Measurements from ENCODE around the gene CLTCL1.
A peak's percentile ranks its signal among the peaks of the same experiment; 100 is the strongest.
"Not testable (repeated sequence)": the region's sequence is repeated elsewhere in the genome, so short reads cannot be mapped to it uniquely, and the experiment has no call there.

CLTCL1 gene

DNA sequence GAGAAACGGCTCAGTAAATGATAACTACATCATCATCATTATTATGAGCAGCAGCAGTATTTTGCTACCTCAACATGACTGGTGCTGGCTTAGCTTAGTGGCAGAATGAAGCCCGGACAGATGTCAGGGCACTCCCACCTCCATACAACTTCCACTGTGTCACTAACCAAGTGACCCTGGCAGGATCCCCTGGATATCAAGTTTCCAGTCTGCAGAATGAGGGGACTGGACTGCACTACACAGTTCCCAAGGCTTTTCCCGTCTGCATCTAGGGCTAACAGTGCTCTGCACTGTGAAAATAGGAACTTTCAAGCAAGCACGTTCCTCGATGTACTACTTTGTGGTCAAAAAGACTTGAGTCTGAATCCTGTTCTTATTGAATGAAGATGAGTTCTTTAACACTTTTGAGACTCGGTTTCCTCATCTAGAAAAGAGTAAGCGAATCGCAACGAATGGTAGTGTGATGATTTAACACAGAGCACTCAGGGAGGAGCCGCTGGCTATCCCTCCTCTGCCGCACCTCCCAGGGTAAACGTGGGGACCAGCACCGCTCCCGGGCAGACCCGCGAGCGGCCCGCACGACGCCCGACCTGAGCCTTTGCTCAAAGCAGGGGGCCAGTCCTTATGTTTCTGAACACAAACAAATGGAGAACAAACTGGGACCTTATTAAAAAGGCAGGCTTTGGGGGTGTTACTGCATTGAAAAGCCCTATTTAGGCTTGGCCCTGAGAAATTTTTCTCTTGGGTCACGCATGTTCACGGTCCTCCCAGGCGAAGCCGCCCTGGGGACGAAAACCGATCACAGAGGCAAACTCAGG lies 910 bp downstream of the CLTCL1 start:
- DNase-seq, result no peak

DNA sequence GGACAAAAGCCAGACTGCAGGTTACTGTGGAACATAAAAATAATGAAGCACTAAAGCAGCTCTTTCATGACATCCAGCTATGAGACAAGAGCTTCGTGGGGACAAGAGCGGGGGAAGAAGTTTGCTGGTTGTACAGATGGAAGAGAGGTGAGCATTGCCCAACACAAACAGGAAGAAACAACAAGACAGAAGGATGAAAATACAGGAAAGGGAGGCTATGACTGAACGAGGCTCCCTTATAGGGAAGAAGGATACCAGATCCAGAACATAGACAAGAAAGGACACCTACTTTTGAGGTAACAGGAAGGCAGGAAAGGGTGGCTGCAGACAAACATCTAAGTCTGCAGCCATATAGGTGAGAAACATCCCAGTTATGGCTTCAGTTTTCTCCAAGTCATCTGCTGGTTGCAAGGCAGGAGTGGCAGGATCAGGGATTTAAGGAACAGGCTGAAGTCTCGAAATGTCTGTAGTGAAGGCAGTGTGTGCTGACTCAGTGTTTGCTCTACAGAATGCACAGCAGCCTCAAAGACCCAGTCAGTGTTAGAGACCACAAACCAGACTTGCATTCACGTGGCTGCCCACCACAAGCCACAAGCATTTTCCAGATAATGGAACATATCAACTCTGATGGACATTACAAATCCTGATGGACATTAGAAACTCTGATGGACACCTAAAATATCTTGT lies 1.9 kb downstream of the CLTCL1 start:
- DNase-seq, result no peak

DNA sequence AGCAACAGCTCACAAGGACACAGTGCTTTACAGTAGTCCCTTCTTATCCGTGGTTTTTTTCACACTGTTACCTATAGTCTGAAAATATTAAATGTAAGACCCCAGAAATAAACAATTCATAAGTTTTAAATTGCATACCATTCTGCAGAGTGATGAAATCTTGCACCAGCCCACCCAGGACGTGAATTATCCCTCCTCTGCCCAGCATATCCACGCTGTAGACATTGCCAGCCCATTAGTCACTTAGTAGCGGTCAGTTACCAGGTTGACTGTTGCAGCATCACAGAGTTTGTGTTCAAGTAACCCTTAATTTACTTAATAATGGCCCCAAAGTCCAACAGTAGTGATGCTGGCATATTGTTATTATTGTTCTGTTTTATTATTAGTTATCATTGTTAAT lies 3.6 kb downstream of the CLTCL1 start:
- no peak for DNase-seq

DNA sequence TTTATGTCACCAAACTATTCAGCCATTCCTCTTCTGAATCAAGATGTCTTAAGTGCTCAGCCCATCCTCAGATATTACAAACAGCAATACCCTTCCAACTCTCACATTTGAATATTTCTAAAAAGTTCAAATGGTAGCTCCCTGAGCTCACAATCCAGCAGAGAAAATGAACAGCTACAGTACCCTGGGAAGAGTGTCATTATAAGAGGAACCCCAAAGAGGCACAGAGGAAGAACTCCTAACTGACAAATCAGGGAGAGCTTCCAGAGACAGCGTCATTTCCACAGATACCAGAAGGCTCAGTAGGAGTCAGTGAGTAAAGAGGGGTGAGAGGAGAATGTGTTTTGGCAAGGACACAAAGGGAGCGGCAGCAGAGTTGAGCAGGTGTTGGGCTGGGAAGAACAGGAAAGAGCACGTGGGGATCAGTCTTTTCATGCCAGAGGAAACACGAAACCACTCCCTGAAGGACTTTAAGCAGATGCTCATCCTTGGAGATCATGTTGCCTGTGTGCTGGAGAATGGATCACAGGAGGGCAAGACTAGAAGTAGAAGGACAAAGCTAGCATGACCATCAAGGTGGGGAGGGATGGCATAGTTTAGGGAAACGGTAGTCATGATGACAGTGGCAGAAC lies 4.3 kb downstream of the CLTCL1 start:
- DNase-seq, result no peak

DNA sequence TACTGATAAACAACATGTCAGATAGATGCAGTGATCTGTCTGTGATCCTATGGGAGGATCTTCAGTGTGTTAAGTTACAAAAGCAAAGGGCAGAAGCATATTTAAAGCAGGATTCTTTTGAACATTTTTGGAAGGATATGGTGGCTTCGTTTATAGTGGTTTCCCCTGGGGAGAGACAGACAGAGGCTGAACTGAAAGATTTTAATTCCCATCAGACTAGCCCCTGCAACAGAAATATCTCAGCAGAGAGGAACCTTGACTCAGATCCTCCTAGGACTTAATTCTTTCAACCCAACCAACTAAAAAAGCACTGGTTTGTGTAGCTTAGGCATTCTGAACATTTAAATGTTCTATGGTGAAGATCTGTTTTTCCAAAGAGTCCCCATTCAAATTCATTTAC lies 5.7 kb downstream of the CLTCL1 start:
- no peak for DNase-seq

DNA sequence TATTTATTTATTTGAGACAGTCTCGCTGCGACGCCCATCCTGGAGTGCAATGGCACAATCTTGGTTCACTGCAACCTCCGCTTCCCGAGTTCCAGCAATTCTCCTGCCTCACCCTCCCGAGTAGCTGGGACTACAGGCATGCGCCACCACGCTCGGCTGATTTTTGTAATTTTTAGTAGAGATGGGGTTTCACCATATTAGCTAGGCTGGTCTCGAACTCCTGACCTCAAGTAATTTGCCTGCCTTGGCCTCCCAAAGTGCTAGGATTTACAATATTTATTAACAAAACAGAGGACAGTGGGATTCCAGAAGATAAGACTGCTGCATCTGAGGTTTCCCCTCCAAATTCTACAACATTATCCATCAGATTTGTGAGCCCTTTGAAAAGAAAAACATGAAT lies 12.4 kb downstream of the CLTCL1 start:
- not testable (repeated sequence) for DNase-seq

DNA sequence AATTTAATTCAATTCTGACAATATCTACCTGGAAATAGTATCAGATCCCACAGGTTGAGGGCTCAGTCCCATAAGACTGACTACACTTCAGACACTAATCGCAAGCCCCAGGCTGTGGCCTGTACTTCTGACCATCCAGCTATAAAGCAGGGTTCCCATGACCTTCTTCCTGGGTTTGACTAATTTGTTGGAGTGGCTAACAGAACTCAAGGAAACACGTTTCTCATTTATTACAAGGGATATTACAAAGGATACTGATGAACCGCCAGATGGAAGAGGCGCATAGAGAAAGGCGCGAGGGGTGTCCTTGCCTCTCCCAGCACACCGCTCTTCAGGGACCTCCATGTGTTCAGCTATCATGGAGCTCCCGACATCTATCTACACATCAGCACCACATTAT lies 13.7 kb downstream of the CLTCL1 start:
- DNase-seq, result no peak

DNA sequence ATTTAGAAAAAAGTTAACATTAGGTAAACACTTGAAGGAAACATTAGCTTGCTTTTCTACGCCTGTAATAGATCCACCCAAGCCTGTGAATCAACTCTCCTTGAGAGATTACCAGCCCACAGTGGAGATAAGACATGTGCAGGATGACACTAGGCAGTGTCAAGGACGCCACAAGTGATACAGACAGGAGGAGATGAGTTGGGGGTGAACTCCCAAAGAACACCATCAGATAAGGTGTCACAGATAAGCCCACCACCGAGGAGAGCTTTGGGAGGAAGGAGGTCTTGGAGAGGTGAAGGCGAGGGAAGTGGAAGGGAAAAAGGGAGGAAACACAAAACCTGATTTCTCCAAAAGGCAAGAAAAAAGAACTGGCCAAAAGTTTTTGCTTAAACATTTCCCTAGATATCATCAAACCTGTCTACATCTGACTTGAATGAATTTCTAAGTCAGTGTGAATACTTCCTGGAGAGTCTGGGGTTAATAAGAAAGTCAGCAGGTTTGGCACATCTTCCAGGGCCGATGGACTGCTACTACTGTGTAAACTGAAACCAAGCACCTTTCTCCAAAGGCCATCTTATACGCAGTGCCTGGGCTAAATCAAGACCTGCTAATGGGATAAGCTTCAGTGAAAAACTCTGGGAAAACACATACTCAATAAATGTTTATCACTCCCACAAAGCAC lies 15.5 kb downstream of the CLTCL1 start:
- no peak for DNase-seq

DNA sequence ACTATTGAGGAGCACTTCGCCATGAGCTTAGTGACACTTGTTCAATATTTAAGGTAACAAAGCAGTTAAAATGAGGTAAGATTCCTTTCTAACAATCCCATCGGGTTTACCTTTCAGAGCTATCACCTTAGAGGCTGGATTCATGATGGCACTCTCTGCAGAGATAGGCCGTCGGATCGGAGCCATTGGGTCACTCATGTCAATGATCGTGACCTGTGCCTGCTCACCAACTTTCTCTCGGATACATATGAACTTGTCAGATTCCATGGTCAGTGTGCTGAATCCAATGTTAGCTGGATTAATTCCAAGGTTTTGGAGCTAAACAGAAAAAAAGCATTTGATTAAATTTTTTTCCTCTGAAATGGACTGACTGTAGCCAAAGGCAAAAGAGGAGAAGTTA lies 16.0 kb downstream of the CLTCL1 start:
- DNase-seq, result no peak

DNA sequence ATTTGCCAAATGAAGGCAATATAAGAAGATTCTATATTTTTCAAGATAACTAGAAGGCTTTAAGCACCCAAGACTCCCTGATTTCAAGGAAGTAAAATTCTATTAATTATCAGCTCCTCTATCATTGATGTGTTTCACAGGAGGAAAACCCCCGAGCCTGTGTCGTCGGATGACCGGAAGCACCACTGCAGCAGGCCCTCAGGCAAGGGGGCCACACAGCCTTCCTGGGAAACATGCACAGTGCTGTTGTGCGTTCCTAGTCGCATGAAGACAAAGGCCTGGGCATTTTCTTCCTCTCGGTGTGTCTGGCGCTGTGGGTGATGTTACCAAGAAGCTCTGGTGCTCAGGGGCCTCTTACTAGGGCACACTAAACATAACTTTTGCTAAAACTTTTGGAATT lies 16.4 kb downstream of the CLTCL1 start:
- no peak for DNase-seq

DNA sequence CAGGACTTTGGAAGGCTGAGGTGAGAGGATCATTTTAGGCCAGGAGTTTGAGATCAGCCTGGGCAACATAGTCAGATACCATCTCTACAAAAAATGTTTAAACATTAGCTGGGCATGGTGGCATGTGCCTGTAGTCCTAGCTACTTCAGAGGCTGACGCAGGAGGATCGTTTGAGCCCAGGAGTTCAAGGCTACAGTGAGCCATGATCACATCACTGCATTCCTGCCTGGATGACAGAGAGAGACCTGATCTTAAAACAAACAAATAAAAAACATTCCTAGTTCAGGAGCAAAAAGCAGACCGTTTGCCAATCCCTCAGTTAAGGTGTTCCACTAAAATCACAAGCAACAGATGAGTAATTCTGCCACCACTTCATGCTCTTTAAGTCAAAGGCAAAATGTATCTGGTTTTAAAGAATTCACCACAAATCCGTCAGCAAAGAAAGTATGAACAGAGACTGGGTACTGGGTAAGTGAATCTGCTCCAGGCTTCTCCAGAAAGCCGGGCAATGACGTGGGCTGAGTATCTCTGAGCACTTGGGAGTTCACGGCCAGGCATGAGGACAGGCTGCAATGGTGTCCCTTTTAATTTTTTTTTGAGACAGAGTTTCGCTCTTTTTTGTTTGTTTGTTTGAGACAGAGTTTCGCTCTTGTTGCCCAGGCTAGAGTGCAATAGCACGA lies 19.5 kb downstream of the CLTCL1 start:
- DNase-seq, result no peak

DNA sequence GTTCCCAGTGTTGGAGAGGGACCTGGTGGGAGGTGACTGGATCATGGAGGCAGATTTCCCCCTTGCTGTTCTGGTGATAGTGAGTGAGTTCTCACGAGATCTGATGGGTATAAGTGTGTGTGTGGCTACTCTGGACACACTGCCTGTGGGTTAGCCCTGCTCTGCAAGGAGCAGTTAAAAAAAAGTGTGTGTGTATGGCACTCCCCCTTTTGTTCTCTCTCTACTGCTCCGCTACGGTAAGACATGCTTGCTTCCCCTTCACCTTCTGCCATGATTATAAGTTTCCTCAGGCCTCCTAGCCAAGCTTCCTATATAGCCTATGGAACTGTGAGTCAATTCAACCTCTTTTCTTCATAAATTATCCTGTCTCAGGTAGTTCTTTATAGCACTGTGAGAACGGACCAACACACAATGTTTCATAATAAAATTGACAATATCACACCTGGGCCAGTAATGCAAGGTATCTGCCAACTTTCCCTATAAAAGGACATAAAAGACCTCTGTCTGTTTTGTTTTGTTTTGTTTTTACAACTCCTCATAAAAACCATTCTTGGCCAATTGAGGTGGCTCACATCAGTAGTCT lies 20.2 kb downstream of the CLTCL1 start:
- no peak for DNase-seq

DNA sequence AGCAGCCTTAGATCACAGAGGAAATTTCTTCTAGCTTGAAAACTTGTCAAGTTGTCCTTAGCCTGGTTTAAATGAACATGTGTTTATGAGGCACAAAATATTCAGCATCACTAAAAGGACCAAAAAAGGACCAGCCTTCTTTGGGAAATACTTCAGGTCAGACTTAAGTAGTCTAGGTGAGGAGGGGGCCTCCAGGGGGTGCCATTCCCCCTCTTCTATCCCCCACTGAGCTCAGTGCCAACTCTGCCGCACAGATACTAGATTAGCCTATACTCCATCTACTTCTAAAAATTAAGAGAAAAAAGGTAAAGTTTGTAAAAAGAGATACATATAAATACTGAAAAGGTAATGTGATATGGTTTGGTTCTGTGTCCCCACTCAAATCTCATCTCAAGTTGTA lies 20.6 kb downstream of the CLTCL1 start:
- no peak for DNase-seq

DNA sequence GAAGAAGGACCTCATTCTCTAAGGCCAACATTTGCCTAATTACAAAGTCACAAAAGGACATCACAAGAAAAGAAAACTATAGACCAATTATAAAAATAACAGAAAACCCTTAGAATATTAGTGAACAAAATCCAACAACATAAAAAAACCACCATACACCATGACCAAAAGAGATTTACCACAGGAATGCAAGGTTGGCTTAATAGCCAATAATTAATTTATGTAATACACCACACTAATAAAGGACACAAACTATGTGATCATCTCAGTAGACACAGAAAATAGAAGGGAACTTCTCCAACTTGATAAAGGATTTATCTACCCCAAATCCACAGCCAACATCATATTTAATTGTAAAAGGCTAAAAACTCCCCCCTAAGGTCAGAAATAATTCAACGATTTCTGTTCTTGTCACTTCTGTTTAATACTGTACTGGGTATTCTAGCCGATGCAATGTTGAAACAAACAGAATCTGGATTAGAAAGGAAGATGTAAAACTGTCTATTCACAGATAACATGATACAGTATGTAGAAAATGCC lies 24.9 kb downstream of the CLTCL1 start:
- DNase-seq, result no peak

DNA sequence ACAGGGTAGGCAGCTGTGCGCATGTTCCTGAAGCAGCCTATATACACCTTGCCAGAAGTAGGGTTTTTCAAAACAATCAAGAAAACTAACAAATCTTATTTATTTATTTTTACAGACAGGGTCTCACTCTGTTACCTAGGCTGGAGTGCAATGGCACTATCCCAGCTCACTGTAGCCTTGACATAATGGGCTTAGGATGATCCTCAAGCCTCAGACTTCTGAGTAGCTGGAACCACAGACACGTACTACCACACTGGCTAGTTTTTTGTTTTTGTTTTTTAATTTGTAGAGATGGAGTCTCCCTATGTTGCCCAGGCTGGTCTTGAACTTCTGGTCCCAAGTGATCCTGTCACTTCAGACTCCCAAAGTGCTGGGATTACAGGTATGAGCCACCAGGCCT lies 25.7 kb downstream of the CLTCL1 start:
- DNase-seq, result no peak

DNA sequence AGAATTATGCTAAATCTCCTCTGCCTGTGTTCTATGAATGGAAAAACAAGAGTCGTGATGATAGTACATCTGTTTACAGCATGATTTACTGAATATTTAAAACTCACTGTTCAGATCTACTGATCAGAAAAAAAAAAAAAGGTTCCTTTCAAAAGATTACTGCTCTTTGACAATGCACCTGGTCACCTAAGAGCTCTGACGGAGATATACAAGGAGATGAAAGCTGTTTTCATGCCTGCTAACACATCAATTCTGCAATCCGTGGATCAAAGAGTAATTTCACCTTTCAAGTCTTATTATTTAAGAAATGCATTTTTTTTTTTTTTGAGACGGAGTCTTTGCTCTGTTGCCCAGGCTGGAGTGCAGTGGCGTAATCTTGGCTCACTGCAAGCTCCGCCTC lies 30.7 kb downstream of the CLTCL1 start:
- peak; percentile 5 for DNase-seq

DNA sequence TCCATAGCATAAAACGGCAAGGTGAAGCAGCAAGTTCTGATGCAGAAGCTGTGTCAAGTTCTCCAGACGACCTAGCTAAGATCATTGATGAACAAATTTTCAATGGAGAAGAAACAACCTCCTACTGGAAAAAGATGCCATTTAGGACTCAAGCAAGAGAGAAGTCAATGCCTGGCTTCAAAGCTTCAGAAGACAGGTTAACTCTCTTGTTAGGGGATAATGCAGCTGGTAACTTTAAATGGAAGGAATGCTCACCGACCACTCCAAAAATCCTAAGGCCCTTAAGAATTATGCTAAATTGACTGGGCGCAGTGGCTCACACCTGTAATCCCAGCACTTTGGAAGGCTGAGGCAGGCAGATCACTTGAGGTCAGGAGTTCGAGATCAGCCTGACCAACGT lies 31.3 kb downstream of the CLTCL1 start:
- DNase-seq, result no peak

DNA sequence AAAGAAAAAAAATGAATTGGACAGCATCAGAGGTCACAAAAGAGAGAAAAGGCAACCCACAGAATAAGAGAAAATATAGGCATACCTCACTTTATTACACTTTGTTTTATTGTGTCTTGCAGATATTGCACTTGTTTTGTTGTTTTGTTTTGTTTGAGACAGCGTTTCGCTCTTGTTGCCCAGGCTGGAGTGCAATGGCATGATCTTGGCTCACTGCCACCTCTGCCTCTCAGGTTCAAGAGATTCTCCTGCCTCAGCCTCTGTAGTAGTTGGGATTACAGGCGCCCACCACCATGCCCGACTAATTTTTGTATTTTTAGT lies 32.6 kb downstream of the CLTCL1 start:
- DNase-seq, result not testable (repeated sequence)

DNA sequence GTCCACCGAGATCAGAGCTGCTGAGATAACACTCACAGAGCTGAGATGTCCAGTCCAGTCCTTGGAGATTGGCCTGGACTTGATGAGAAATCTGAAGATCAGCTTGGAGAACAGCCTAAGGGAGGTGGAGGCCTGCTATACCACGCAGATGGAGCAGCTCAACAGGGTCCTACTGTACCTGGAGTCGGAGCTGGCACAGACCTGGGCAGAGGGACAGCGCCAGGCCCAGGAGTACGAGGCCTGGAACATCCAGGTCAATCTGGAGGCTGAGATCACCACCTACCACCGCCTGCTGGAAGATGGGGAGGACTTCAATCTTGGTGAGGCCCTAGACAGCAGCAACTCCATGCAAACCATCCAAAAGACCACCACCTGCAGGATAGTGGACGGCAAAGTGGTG lies 33.1 kb downstream of the CLTCL1 start:
- no peak for DNase-seq

DNA sequence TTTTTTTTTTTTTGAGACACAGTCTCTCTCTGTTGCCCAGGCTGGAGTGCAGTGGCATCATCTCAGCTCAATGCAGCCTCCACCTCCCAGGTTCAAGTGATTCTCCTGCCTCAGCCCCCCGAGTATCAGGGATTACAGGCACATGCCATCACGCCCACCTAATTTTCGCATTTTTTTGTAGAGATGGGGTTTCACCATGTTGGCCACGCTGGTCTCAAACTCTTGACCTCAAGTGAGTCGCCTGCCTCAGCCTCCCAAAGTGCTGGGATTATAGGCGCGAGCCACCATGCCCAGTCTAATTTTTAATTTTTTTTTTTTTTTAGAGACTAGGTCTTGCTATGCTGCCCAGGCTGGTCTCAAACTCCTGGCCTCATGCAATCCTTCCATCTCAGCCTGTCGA lies 35.2 kb downstream of the CLTCL1 start:
- not testable (repeated sequence) for DNase-seq

DNA sequence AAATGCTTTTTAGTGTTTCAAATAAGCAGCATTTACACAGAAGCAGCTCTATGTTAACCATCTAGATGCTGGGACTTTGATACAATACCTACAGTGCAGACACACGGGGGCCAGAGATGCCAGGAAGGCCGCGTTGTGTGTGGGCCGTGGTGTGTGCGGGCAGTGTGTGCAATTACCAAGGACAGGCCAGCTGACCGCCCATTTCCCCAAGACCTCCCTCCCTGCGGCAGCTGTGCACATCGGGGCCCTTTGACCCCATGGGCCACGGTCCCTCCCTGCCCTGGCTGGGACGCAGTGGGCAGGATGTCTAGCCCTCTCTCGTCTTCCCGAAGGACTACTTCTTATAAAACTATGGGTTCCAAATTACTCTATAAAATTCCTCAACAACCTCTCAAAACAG lies 38.4 kb downstream of the CLTCL1 start:
- no peak for DNase-seq

DNA sequence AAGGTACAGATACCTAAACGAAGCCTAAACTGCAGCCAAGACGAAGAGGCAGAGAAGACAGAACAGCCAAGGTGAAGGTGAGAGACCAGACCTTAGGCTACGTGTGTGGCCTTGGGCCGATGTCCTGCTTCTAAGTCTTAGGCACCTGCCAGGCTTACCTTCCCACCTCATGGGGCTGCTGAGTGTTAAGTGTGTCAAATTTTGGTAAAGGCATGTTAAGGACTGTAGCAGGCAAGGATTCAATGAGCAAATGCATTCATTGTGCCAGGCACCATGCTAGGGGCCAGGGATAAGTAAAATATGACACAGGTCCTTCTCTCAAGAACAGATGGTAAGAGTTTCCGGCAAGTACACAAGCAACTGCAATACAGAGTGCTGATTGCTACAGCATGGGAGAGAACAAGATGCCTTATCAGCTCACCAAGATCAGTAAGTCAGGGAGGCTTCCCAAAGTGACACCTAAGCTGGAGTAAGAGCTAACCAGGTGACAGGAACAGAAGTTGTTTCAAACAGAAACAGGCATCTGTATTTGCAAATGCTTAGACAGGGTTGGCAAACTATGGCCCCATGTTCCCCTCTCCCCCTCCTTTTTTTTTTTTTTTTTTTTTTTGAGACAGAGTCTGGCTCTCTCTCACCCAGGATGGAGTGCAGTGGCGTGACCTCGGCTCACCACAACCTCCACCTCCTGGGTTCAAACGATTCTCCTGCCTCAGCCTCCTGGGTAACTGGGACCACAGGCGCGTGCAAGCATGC lies 46.7 kb downstream of the CLTCL1 start:
- DNase-seq, result no peak
